ENCODE results near the gene PAFAH1B1. TPM values are rescaled to one million over a fixed set of nuclear protein-coding genes. Genes with fewer than 3 reads are reported as not detected.

The PAFAH1B1 gene
- total RNA-seq, 4 donors from 2014 or later: 84.4 to 189 (median 159) TPM

DNA sequence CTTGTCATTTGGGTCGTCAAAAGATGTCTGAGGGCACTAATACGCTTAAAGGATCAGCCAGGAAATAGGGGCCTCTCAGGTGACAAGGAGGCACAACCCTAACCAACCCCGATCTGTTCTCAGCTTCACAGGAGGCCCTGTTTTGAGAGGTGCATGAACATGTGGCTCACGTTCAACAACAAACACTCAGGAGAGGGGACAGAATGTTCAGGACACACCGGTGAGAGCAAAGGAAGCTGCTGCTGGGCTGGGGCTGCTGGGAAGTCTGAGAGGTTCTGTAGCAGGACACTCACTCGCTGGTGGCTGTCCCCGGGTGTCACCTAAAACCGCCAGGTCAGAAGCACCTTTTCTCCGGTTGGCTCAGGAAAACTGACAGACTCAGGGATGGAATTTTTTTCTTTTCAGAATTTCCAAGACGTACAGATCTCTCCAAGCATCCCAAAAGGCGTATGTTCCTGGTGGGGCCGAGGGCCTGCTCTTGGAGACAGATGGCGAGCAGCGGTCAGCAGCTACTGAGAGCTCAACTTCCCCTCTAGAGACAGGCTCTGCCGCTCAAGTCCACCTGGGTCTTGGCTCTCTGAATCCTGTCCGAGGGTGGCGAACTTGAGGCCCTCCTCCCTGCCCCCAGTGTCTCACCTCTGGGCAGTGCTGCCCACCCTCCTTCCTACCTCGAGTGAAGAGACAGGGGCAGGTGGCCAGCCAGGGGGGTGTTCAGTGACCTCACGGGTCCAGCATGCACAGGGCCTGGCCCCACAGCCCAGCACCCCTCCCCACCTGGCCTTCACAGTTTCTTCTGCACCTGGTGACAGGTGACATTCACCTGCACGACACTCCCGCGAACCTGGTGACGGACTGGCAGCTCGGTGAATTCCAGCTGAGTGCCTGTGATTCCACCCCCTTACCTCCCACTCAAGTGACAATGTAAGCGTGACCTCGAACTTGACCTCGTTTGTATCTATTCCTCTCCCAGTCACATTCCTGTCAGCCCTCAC is 95.2 kb downstream of the PAFAH1B1 start:
- Histone ChIP-seq H3K27ac (no peak overlapping the region), H3K36me3 (no peaks in the 10 kb centered on the region), H3K4me1 (no peaks in the 10 kb centered on the region), H3K27me3 (no peaks in the 10 kb centered on the region), H3K4me3 (no peak overlapping the region), H3K9me3 (no peaks in the 10 kb centered on the region)
- DNase-seq: peak in 1 of 2 donors; percentile 31
- TF ChIP-seq POLR2A (IDR thresholded peaks at IDR 0.05): no peak
- TF ChIP-seq, protein P1, sequence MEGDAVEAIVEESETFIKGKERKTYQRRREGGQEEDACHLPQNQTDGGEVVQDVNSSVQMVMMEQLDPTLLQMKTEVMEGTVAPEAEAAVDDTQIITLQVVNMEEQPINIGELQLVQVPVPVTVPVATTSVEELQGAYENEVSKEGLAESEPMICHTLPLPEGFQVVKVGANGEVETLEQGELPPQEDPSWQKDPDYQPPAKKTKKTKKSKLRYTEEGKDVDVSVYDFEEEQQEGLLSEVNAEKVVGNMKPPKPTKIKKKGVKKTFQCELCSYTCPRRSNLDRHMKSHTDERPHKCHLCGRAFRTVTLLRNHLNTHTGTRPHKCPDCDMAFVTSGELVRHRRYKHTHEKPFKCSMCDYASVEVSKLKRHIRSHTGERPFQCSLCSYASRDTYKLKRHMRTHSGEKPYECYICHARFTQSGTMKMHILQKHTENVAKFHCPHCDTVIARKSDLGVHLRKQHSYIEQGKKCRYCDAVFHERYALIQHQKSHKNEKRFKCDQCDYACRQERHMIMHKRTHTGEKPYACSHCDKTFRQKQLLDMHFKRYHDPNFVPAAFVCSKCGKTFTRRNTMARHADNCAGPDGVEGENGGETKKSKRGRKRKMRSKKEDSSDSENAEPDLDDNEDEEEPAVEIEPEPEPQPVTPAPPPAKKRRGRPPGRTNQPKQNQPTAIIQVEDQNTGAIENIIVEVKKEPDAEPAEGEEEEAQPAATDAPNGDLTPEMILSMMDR (IDR thresholded peaks at IDR 0.05): no peak
- intact Hi-C loops (cut with DNase I; ENCODE audit: low total_unique reads): no loop called here

DNA sequence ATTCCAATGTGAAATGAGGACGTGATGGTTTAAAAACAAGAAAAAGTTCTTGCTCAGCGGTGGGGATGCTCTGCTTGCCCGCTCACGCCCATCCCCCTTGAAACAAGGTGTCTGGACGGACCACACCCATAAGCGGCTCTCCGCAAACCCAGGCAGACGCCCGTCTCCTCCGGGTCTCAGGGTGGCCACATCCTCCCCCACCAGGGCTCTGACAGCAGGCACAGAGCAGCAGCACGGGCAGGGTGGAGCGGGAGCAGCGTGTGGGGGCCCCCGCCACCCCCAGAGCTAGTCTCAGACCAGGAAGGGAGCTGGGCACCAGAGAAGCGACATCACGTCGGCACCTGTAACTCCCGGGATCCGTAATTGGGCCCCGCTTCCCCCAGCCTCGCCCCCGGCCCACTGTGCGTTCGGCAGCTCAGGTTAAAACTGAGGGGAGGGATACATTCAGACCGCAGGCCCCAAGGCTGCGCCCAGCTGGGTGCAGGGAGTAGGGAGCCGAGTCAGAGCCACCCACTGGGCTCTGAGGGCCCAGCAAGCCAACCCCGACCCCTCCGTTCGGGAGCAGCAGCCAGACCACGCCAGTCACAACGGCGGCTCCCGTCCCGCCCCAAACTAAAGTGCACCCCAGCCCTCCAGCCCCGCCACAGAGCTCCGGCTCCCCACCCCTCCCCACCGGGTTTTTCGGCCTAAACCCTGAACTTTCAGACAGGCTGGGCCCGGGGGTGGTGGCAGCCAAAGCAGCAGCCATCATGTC is 96.1 kb downstream of the PAFAH1B1 start:
- Histone ChIP-seq H3K4me1 (no peaks in the 10 kb centered on the region), H3K4me3 (no peak overlapping the region), H3K9me3 (no peaks in the 10 kb centered on the region), H3K27me3 (no peaks in the 10 kb centered on the region), H3K36me3 (no peaks in the 10 kb centered on the region), H3K27ac (no peak overlapping the region)
- TF ChIP-seq POLR2A (IDR thresholded peaks at IDR 0.05): no peak
- TF ChIP-seq, protein P1 (IDR thresholded peaks at IDR 0.05): no peak
- intact Hi-C loops (cut with DNase I; ENCODE audit: low total_unique reads): no loop called here
- DNase-seq: no peak

- no peak overlapping the region for H3K27ac ChIP-seq
- no peak for DNase-seq
Measured at GRCh38 chr17:2690165-2691068, 97.0 kb downstream of the PAFAH1B1 start.

GRCh38 chr17:2691069-2691871 is 97.8 kb downstream of the PAFAH1B1 start:
- no peaks in the 10 kb centered on the region for H3K36me3 ChIP-seq
- no peak overlapping the region for H3K27ac ChIP-seq
- H3K4me1 ChIP-seq: no peaks in the 10 kb centered on the region
- H3K9me3 ChIP-seq: no peaks in the 10 kb centered on the region
- H3K4me3 ChIP-seq: no peak overlapping the region
- no peak for DNase-seq
- no peaks in the 10 kb centered on the region for H3K27me3 ChIP-seq
- TF ChIP-seq POLR2A (IDR thresholded peaks at IDR 0.05): no peak
- TF ChIP-seq, protein P1 (IDR thresholded peaks at IDR 0.05): no peak
- intact Hi-C loops (cut with DNase I; ENCODE audit: low total_unique reads): no loop called here

More at GRCh38 chr17:2690165-2691068, 97.0 kb downstream of the PAFAH1B1 start:
- Histone ChIP-seq H3K4me3 (no peak overlapping the region), H3K27me3 (no peaks in the 10 kb centered on the region), H3K9me3 (no peaks in the 10 kb centered on the region), H3K4me1 (no peaks in the 10 kb centered on the region), H3K36me3 (no peaks in the 10 kb centered on the region)
- TF ChIP-seq, protein P1 (IDR thresholded peaks at IDR 0.05): no peak
- TF ChIP-seq POLR2A (IDR thresholded peaks at IDR 0.05): no peak
- intact Hi-C loops (cut with DNase I; ENCODE audit: low total_unique reads): no loop called here
